Activated CD8-positive, alpha-beta T cell treated with anti-CD3 and anti-CD28 coated beads for 36 hours (primary cell): ENCODE data around the gene RNF150. TPM values are rescaled to one million over a fixed set of nuclear protein-coding genes. Genes with fewer than 3 reads are reported as not detected.

Source experiments
- ATAC-seq: fragments of 200-7000 bp; cut with Tn5 transposase; one replicate; pipeline ENCODE4 v1.10.0; 2021; ENCODE audit warnings: mild to moderate bottlenecking, moderate library complexity
- CTCF ChIA-PET: fragments of 350-600 bp; sonication (Branson Sonifier 250); formaldehyde crosslinking; loops from one replicate; lab custom pipeline; 2021; ENCODE audit warnings: antibody characterized with exemption; lab: Charles Lee
- POLR2A ChIA-PET: fragments of 350-600 bp; sonication (Branson Sonifier 250); formaldehyde crosslinking; loops from one replicate; lab custom pipeline; 2021; ENCODE audit warnings: antibody characterized with exemption; lab: Charles Lee
- DNase-seq: peaks from one replicate; pipeline ENCODE4 v3.0.0-alpha.2; 2020
- H3K27ac Mint-ChIP-seq: one replicate; pipeline ENCODE4 v1.8.0; 2021; ENCODE audit warnings: mild to moderate bottlenecking, mixed read lengths
- H3K27me3 Mint-ChIP-seq: one replicate; pipeline ENCODE4 v1.8.0; 2021; ENCODE audit warnings: mixed read lengths
- H3K36me3 Mint-ChIP-seq: one replicate; pipeline ENCODE4 v1.8.0; 2021; ENCODE audit warnings: low read depth, mixed read lengths
- H3K4me1 Mint-ChIP-seq: one replicate; pipeline ENCODE4 v1.8.0; 2021; ENCODE audit warnings: low read depth, mixed read lengths
- H3K4me3 Mint-ChIP-seq: one replicate; pipeline ENCODE4 v1.8.0; 2021; ENCODE audit warnings: mild to moderate bottlenecking, moderate library complexity, mixed read lengths
- H3K9me3 Mint-ChIP-seq: one replicate; pipeline ENCODE4 v1.8.0; 2021; ENCODE audit warnings: mixed read lengths
- intact Hi-C: fragments of 100-400 bp; cut with micrococcal nuclease; formaldehyde crosslinking; loops from one replicate; pipeline ENCODE4 v1.10.0; 2022
- total RNA-seq, 2 experiments: library from RNA; stranded (reverse); gene quantifications; one replicate each; pipeline ENCODE4 v1.2.3, GENCODE V29; 2021
- TF ChIP-seq, protein P1 (sequence below): fragments of 200-600 bp; IDR thresholded peaks from one replicate; pipeline ENCODE4 v1.8.0; 2022; ENCODE audit warnings: antibody characterized with exemption, mild to moderate bottlenecking

Gene RNF150
- total RNA-seq, 2 experiments from 2014 or later = 0.09 to 0.43 TPM

GRCh38 chr4:141099326-141099725, 33.9 kb downstream of the RNF150 start:
- H3K4me3 Mint-ChIP-seq = no peak overlapping the region
- no peak overlapping the region for H3K27ac Mint-ChIP-seq
- ChIA-PET POLR2A (no interaction called here), CTCF (no interaction called here)
- DNase-seq (no peak), ATAC-seq (no peak)
- TF ChIP-seq, protein P1, sequence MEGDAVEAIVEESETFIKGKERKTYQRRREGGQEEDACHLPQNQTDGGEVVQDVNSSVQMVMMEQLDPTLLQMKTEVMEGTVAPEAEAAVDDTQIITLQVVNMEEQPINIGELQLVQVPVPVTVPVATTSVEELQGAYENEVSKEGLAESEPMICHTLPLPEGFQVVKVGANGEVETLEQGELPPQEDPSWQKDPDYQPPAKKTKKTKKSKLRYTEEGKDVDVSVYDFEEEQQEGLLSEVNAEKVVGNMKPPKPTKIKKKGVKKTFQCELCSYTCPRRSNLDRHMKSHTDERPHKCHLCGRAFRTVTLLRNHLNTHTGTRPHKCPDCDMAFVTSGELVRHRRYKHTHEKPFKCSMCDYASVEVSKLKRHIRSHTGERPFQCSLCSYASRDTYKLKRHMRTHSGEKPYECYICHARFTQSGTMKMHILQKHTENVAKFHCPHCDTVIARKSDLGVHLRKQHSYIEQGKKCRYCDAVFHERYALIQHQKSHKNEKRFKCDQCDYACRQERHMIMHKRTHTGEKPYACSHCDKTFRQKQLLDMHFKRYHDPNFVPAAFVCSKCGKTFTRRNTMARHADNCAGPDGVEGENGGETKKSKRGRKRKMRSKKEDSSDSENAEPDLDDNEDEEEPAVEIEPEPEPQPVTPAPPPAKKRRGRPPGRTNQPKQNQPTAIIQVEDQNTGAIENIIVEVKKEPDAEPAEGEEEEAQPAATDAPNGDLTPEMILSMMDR = no peak
- no peaks in the 10 kb centered on the region for H3K27me3 Mint-ChIP-seq
- no peaks in the 10 kb centered on the region for H3K36me3 Mint-ChIP-seq
- intact Hi-C loops = no loop called here
- no peaks in the 10 kb centered on the region for H3K9me3 Mint-ChIP-seq
- no peaks in the 10 kb centered on the region for H3K4me1 Mint-ChIP-seq

DNA sequence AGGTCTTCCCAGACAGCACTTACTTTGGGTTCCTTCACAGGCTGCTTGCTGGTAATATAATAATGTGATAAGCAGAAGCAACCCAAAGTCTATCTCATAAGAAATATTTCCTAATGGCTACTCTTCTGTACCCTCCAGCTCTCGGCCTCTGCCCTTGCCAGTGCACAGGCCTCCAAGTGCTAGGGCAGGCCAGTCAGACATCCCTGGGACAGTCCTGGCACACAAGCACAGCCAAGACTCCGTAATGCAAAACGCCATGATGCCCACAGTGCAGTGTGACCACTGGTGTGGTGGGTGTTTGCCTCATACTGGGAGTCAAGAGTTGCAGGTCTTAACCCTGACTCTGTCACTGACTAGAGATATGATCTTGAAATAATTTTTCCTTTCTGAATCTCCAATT, 35.1 kb downstream of the RNF150 start:
- TF ChIP-seq, protein P1 = no peak
- intact Hi-C loops = no loop called here
- DNase-seq (no peak), ATAC-seq (no peak)
- Mint-ChIP-seq H3K27me3 (no peaks in the 10 kb centered on the region), H3K4me1 (no peaks in the 10 kb centered on the region), H3K9me3 (no peaks in the 10 kb centered on the region), H3K36me3 (no peaks in the 10 kb centered on the region), H3K4me3 (no peak overlapping the region), H3K27ac (no peak overlapping the region)
- ChIA-PET POLR2A (no interaction called here), CTCF (no interaction called here)

DNA sequence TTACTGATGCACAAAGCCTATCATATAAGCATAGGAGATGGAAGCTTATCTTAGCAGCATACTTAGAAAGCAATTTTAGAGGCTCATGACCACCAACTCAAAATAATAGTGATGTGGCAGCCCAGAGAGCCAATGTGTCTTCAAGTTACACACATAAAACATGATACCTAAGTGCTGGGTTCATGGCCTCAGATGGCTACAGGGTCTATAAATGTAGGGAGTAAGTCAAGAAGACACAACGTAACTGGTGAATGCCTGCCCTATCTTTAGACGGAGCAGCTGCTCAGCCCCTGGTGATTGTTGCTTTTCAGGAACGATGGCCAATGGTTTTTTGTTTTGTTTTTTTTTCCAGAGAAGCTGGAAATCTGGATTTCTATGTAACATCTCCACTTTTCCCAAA, 42.8 kb downstream of the RNF150 start:
- Mint-ChIP-seq H3K27me3 (no peaks in the 10 kb centered on the region), H3K9me3 (no peaks in the 10 kb centered on the region), H3K36me3 (no peaks in the 10 kb centered on the region), H3K4me3 (no peak overlapping the region), H3K4me1 (no peaks in the 10 kb centered on the region), H3K27ac (no peak overlapping the region)
- CTCF ChIA-PET = interaction anchor here (1.3 kb wide), 1 partner anchor 43 kb away, joined by 3 read pairs; the partner anchor contains the start of gene RNF150
- intact Hi-C loops = no loop called here
- POLR2A ChIA-PET = no interaction called here
- DNase-seq (no peak), ATAC-seq (no peak)
- TF ChIP-seq, protein P1 = no peak

- H3K4me3 Mint-ChIP-seq = no peak overlapping the region
- CTCF ChIA-PET = no interaction called here
- no peaks in the 10 kb centered on the region for H3K9me3 Mint-ChIP-seq
- H3K27me3 Mint-ChIP-seq = no peaks in the 10 kb centered on the region
- ATAC-seq = no peak
- no peak for DNase-seq
- H3K36me3 Mint-ChIP-seq = no peaks in the 10 kb centered on the region
- POLR2A ChIA-PET = no interaction called here
- intact Hi-C loops = no loop called here
- TF ChIP-seq, protein P1 = no peak
- no peak overlapping the region for H3K27ac Mint-ChIP-seq
- H3K4me1 Mint-ChIP-seq = no peaks in the 10 kb centered on the region
Measured at GRCh38 chr4:141081921-141082395, 51.3 kb downstream of the RNF150 start.

DNA sequence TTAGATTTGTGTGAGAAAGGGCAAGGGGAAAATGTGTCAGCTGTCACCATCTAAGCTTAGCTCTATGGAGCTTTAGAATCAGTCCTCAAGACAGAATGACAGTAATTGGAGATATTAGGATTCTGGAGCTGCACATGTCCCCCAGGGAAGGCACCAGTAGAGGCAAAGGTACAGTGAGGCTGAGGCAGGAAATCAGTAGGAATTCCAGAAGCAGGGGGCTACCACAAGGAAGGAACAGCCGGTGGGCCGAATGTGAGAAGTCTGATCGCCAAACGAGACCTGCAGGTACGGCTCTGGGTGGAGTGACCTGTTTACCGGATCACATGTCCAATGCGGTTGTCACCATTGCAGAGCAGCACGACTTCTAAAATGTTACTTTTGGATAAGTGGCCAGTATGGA, 52.6 kb downstream of the RNF150 start:
- ChIA-PET POLR2A (no interaction called here), CTCF (no interaction called here)
- H3K4me1 Mint-ChIP-seq = no peaks in the 10 kb centered on the region
- TF ChIP-seq, protein P1 = no peak
- intact Hi-C loops = no loop called here
- no peak for ATAC-seq
- H3K27me3 Mint-ChIP-seq = no peaks in the 10 kb centered on the region
- DNase-seq = no peak
- H3K27ac Mint-ChIP-seq = no peak overlapping the region
- H3K4me3 Mint-ChIP-seq = no peak overlapping the region
- no peaks in the 10 kb centered on the region for H3K9me3 Mint-ChIP-seq
- no peaks in the 10 kb centered on the region for H3K36me3 Mint-ChIP-seq
